Measurements from ENCODE around the gene DAZ4. TPM values are rescaled to one million over a fixed set of nuclear protein-coding genes. Genes with fewer than 3 reads are reported as not detected.
"Not testable (repeated sequence)": the region's sequence is repeated elsewhere in the genome, so short reads cannot be mapped to it uniquely, and the experiment has no call there.

DAZ4 gene, protein sequence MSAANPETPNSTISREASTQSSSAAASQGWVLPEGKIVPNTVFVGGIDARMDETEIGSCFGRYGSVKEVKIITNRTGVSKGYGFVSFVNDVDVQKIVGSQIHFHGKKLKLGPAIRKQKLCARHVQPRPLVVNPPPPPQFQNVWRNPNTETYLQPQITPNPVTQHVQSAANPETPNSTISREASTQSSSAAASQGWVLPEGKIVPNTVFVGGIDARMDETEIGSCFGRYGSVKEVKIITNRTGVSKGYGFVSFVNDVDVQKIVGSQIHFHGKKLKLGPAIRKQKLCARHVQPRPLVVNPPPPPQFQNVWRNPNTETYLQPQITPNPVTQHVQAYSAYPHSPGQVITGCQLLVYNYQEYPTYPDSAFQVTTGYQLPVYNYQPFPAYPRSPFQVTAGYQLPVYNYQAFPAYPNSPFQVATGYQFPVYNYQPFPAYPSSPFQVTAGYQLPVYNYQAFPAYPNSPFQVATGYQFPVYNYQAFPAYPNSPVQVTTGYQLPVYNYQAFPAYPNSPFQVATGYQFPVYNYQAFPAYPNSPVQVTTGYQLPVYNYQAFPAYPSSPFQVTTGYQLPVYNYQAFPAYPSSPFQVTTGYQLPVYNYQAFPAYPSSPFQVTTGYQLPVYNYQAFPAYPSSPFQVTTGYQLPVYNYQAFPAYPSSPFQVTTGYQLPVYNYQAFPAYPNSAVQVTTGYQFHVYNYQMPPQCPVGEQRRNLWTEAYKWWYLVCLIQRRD
- total RNA-seq: not detected in 2 replicates

- not testable (repeated sequence) for DNase-seq
Measured at GRCh38 chrY:24833619-24834018, at the start of gene DAZ4. TSS of gene DAZ4 (plus strand) at chrY:24833919. CDS start at chrY:24834127, 208 bp downstream.

DNA sequence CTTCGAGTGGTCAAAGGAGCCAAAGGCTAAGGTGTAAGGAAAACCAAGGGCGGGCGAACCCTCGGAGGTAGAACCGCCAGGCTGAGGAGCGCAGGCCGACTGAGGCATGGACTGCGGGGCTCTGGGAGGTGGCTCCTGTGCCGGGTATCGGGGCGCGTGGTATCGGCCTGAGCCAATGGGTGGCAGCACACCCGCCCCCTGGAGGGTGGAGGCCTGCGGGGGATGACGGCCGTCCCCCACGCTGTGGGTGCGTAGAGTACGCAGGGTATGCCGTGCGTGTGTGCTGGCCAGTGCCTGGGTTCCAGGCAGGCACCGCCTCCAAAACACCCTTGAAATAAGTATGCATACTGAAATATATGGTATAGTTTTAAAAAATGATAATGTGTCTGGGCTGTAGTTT, 20.4 kb upstream of the DAZ4 start, which contains the start of gene DAZ3:
Gene DAZ3 (minus strand): TSS at position 101 of the 400 bp plus-strand sequence. CDS start 208 bp downstream, outside the sequence.
- not testable (repeated sequence) for DNase-seq

DNA sequence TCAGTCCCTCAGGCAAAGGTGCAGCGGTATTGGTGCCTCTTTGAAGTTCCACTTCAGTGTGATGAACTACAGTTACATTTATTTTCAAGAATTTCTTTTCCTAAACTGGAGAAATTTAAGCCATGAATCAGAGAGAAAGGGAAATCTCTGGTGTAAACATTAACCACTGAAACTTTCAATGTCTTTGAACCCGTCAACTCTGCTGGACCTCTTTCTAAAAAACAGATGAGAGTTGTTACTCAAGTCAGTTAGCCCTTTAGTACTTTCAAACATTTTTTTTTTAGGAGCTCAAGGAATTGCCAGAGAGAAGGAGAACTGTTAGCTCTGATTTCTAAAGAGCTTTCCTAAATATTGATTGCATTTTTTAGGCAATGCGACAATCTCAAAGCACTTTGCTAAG, 11.9 kb upstream of the DAZ4 start:
- not testable (repeated sequence) for DNase-seq

- DNase-seq: not testable (repeated sequence)
Measured at GRCh38 chrY:24824184-24824879, 9.4 kb upstream of the DAZ4 start.

DNA sequence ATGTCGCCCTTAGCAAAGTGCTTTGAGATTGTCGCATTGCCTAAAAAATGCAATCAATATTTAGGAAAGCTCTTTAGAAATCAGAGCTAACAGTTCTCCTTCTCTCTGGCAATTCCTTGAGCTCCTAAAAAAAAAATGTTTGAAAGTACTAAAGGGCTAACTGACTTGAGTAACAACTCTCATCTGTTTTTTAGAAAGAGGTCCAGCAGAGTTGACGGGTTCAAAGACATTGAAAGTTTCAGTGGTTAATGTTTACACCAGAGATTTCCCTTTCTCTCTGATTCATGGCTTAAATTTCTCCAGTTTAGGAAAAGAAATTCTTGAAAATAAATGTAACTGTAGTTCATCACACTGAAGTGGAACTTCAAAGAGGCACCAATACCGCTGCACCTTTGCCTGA, 8.7 kb upstream of the DAZ4 start:
- not testable (repeated sequence) for DNase-seq

Other genes starting within 250 kb of the DAZ4 start
- gene BPY2B, start 215.9 kb upstream of the DAZ4 start, total RNA-seq: not detected in 2 replicates
- gene DAZ3, start 20.5 kb upstream of the DAZ4 start, total RNA-seq: not detected in 2 replicates
- not detected in 2 replicates for gene BPY2C, start 218.2 kb downstream of the DAZ4 start, total RNA-seq

Measured in dermis blood vessel endothelial cell (primary cell).